GM18861 (cell line): ENCODE data around the gene GRID1.

Experiments
- ATAC-seq: cut with Tn5 transposase; IDR thresholded peaks from one replicate; pipeline ENCODE4 v1.9.1; 2021; ENCODE audit not compliant: unreplicated experiment

Gene GRID1

GRCh38 chr10:86234107-86234506 lies 132.5 kb downstream of the GRID1 start:
- ATAC-seq, result no peak

GRCh38 chr10:86233131-86233530 lies 133.5 kb downstream of the GRID1 start:
- no peak for ATAC-seq

DNA sequence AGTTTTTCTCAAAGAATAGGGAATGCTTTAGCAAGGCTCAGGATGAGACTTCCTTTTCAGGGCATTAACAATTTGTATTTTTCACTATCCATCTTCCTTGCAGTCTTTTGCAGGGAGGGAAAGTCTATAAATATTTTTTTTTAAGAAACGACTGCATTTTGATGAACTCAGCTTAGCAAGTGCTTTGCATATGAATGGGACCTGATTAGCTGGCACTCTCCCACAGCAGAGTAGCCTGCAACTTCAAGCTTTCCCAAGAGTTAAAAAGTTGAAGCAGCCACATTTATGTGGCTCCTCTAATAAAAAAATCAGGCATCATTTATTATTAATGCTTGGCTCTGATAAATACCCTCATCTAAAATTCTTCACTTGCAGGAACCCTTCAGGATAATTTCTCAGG lies 134.0 kb downstream of the GRID1 start:
- ATAC-seq, result no peak

DNA sequence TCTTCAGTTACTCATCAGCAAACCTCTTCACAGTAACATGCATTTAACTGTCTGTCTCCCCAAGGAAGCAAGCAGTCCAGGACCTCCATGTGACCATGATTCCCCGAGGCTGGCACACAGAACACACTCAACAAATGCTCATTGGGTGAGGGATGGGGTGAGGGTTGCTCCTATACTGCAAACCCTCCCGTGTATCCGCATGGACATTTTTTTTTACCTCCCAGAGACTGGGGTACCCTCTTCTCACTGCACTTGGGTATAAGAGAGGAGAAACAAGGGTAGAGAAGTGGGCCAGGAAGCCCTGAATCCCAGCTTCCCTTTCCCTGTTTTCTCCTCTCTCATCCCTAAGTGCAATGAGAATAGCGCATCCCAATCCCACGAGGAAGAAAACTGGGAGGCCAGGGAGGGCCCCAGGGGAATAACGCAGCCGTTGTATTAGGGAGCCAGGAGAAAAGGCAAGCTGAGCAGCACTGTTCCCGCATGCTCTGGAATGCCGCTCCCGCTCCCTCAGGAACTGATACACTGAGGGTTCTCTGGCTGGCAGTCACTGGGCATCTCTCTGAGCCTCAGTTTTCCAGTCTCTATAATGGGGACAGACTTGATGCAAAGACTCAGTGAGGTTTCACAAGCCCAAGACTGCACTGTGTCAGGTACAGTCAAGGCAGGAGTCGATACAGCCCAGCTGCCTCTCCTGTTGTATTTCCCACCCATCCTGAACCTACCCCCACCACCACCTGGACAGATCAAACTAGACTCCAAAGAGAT lies 134.6 kb downstream of the GRID1 start:
- ATAC-seq, result no peak

DNA sequence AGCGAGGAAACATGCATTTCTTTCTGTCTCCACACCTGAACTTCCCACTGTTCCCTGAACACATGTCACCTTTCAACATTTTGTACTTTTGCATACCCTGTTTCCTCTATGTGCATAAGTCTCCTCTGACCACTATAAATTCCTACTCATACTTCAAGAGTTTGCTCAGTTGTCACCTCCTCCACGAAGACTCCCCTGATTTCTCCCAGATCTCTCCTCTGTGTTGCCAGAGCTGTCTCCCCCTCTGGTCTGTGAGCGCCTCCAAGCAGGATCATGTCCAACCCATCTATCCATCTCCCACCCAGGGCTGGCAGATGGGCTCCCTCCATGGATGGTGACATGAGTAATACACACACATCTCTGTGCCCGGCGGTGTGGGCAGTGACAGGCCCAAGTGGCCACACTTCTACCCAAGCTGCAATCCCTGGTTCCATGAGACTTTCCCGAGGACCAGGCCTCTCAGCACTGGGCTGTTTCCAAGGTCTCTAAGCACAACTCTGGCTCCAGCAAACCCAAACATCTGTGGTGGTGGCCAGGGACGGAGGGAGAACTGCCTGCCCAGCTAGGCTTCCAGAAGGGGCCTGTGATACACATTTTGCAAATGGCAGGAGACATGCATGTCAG lies 135.9 kb downstream of the GRID1 start:
- ATAC-seq, result no peak

- ATAC-seq, result no peak
Observed at GRCh38 chr10:86229811-86230556, 136.6 kb downstream of the GRID1 start.

GRCh38 chr10:86229376-86229775 lies 137.2 kb downstream of the GRID1 start:
- ATAC-seq, result no peak

DNA sequence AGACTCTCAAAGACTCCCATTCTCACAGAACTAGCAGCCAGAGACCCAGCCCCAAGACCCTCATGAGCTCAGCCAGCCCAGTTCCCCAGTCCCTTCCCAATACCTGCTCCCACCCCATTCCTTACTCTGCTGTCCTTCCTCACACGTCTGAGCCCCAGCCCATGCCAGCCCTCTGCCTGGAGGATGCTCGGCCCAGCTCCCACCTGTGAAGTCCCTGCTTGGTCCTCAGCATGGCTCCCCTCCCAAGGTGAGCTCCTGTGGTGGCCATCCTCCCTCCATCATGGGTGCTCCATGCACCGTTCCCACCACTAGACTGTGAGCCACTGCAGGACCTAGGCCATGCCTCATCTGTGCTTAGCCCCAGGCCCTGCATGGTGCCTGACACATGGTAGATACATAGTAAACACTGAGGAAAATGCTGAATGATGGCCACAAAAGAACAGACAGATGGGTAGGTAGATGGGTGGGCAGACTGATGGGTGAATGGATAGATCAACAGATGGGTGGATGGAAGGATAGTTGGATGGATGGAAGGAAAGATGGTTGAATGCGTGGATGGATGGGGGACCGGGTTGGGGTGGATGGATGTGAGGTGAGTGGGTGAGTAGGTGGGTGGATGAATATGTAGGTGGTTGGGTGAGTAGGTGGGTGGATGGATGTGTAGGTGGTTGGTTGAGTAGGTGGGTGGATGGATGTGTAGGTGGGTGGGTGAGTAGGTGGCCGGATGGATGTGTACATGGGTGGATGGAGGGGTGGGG lies 138.9 kb downstream of the GRID1 start:
- ATAC-seq, result no peak

DNA sequence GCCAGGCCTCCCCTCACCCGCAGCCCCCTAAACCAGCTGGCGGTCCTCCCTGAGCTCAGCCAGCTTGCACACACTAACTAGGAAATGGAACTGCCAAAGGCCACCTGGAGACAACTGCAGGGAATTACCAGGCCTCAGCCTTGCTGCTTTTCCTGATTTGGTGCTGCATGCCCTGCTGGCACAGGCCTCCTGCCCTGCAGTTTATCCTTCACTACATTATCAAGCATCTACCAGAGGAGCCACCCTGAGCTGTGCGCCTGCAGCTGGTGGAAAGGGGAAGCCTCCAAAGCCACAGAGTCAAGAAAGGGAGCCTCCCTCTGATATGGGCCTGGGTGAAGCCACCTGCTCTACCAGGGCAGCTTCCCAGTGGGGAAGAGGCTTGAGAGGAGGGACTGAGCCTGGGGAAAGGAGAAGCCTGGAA lies 139.8 kb downstream of the GRID1 start:
- no peak for ATAC-seq

GRCh38 chr10:86226016-86226415 lies 140.6 kb downstream of the GRID1 start:
- no peak for ATAC-seq

- no peak for ATAC-seq
Observed at GRCh38 chr10:86225103-86225782, 141.4 kb downstream of the GRID1 start.

DNA sequence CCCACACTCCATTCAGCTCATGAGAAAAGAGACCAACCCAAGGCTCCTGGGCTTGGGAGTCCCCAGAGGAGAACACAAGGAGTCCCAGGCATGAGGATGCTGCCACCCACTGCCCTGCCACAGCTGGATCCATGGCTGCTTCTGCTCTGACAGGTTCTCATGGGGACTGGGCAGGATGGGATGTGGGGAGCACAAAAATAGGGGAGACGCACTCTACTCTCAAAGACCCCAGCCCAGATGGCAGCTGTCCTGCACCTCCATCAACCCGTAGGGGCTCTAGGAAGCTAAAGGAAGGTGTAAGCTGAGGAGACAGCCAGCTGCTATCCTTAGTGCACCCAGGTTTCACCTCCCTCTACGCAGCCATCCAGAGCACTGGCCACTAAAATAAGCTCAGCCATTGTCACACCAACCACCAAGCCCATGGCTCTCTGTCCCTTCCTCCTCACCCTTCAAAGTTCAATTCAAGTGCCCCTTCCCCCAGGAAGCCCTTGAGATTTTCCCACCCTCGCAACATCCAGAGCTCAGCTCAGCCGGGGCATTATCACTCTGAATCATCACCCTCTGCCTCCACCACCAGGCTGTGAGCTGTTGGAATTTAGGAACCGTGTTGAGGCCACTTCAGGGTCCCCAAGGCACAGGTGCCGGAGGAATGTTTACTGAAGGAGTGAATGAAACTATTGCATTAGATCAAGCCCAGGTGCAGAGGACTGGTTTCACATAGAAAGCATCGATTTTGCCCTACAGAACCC lies 142.1 kb downstream of the GRID1 start:
- ATAC-seq, result no peak

DNA sequence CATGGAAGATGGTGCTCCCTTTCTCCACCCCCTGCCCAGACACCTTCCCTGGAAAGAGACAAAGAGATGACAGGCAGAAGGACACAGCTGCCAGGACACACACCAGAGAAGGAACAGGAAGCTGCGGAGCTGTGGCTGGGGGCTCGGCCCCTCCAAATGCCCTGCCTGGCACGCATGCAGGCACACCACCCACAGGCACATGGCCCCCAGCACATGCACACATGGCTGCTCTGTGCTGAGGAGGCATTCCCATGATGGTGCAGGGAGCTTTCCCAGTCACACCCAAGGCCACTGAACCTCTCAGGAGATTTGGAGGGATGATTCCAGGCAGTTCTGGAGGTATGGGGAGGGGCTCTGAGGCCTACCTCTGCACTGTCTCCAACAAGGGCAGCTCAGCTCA lies 143.3 kb downstream of the GRID1 start:
- no peak for ATAC-seq

GRCh38 chr10:86222687-86223086 lies 143.9 kb downstream of the GRID1 start:
- no peak for ATAC-seq

GRCh38 chr10:86222336-86222650 lies 144.3 kb downstream of the GRID1 start:
- no peak for ATAC-seq

DNA sequence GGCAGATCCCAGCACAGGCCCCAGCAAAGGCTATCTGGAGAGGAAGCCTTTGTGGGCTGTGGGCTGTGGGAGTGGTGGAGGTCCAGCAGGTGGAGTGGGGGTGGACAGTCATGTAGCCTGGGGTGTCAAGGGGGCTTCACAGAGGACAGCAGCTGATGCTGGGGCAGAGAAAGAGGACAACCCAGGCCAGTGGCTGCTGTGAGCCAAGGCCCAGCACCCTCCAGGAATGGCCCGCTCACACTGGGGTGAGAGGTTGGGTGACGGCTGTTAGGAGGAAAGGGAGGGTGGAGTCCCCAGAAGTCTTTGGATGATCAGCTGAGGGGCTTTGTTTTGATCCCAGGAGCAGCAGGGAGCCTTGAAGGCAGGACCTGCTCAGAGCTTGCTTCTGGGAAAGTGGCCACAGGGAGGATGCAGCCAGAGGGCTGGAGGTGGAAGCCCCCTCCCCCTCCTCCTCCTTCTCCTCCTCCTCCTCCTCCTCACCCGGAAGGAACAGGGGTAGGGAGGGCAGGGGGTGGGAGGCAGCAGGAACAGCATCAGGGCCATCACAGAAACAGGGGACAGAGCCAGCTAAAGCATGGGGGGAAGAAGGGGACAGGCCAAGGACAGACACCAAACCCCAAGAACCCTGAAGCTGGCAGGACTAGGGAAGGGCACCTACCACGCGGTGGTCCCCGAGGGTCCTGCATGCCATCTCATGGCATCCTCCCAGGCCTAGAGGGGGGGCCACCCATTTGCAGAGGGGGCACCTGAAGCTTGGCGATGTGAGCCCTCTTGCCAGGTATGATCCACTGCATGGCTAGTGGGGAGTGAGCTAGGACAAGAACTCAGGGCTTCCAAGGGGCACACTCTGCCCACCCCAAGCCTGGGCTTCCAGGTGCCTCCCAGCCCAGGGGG lies 144.9 kb downstream of the GRID1 start:
- no peak for ATAC-seq

DNA sequence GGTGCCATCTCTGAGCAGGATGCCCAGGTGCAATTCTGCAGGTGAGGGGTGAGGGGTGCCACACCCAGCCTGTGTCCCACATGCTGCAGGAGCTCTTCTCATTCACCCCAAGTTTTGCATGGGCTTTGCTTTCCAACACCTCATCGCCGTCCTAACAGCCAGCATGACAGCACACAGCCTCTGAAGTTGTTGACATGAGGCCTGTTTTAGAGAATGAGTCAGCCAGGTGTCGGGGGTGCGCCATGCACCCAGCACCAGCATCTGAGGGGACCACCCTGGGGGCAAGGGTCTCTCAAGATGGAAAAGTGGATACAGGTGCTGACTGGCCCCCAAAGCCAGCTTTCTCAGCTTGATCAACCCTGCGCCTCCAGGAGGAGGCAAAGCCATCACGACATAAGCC lies 146.0 kb downstream of the GRID1 start:
- no peak for ATAC-seq

GRCh38 chr10:86219271-86219670 lies 147.3 kb downstream of the GRID1 start:
- no peak for ATAC-seq

GRCh38 chr10:86218842-86219241 lies 147.8 kb downstream of the GRID1 start:
- no peak for ATAC-seq
